ENCODE results near the gene LTBP2. TPM values are rescaled to one million over a fixed set of nuclear protein-coding genes. Genes with fewer than 3 reads are reported as not detected.

The LTBP2 gene
- total RNA-seq, 2 experiments from 2014 or later = 0.10 to 0.31 TPM

DNA sequence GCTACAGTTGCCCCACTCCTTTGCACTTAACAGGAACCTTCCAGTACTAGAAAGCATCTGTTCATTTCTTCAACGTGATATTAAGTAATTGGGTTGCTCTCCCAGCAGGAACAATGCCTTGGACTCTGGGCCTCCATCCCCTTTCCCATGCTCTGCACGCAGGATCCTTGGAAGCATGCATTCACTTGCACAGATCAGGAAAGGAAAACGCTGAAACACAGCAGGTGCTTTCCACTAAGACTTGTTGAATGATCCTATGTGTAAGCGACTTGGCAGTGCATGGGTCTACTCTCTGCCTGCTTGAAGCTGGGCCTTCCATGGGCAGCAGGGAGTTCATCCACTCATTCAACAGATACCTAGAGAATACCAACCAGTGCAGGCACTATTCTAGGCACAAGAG is 2.3 kb downstream of the LTBP2 start:
- H3K4me3 Mint-ChIP-seq = no peak overlapping the region
- H3K27ac Mint-ChIP-seq = no peak overlapping the region
- CTCF ChIA-PET = interaction anchor here (0.7 to 6.1 kb wide), 28 partner anchors 8 to 478 kb away, joined by 3 to 57 read pairs (median 5); partner anchors contain the start of genes AREL1, FCF1 and YLPM1
- intact Hi-C loops (cut with micrococcal nuclease) = loop anchor here (1.0 to 2.0 kb wide), 3 partner anchors 103 to 296 kb away; partner anchors contain the start of genes AREL1 and FCF1
- peaks cover 17% of the 10 kb centered on the region for H3K4me1 Mint-ChIP-seq (ENCODE audit: low read depth)
- H3K27me3 Mint-ChIP-seq = peaks cover 13% of the 10 kb centered on the region
- DNase-seq = no peak
- no peaks in the 10 kb centered on the region for H3K9me3 Mint-ChIP-seq
- POLR2A ChIA-PET = interaction anchor here (1.6 kb wide), 1 partner anchor 8 kb away, joined by 3 read pairs; no protein-coding TSS in a partner anchor
- H3K36me3 Mint-ChIP-seq = no peaks in the 10 kb centered on the region

DNA sequence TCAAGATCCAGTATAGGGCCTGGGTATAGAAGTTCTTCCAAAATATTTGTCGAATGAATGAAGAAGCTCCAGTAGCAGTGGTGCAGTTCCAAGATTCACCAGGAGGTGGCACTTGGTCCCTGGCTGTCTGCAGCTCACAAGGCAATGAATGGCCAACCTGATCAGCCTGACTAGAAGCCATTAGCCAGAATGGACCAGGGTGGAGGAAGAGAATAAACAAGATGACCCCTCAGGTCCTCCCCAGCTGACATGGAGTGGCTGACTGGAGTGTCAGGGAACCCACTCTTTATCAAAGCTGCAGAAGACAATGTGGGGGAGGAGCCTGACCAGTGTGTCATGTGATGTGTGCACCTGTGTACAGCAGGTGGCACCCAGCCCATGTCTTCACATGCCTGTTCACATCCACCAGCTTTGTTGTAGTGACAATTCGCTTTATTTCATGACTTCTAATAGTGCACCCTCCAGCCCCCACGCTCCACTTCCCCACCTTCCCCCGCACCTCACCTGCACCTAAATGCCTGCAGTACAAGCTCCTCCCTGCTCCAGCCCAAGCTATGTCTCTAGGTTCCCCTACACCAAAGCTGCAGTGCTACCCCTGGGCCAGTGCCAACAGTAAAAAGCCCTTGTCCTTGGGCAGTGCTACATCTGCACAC is 3.0 kb downstream of the LTBP2 start:
- Mint-ChIP-seq H3K27ac (no peak overlapping the region), H3K36me3 (no peaks in the 10 kb centered on the region), H3K9me3 (no peaks in the 10 kb centered on the region), H3K27me3 (peaks cover 13% of the 10 kb centered on the region), H3K4me3 (no peak overlapping the region), H3K4me1 (ENCODE audit: low read depth) (peaks cover 14% of the 10 kb centered on the region)
- DNase-seq = peak; percentile 90
- ChIA-PET CTCF (interaction anchor here (0.6 to 6.1 kb wide), 50 partner anchors 9 to 479 kb away, joined by 3 to 57 read pairs (median 4); partner anchors contain the start of genes AREL1, FCF1 and YLPM1), POLR2A (interaction anchor here (1.6 kb wide), 1 partner anchor 9 kb away, joined by 3 read pairs; no protein-coding TSS in a partner anchor)
- intact Hi-C loops (cut with micrococcal nuclease) = loop anchor here (1.0 to 2.0 kb wide), 3 partner anchors 104 to 296 kb away; partner anchors contain the start of genes AREL1 and FCF1

DNA sequence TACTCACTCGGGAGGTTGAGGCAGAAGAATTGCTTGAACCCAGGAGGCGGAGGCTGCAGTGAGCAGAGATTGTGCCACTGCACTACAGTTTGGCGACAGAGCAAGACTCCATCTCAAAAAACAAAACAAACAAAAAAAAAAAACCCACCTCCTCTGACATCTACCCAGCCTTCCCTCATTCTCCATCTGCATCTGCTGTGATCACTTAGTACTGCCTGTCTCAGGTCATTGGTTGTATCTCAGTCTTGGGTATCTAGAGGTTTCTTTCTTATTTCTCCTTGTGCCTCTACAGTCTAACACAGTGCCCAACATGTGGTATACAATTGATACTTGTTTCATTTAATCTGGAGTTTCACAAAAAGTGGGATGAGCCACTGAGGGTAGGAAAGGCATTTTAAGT is 5.3 kb downstream of the LTBP2 start:
- intact Hi-C loops (cut with micrococcal nuclease) = no loop called here
- peaks cover 13% of the 10 kb centered on the region for H3K27me3 Mint-ChIP-seq
- peaks cover 12% of the 10 kb centered on the region for H3K4me1 Mint-ChIP-seq (ENCODE audit: low read depth)
- H3K9me3 Mint-ChIP-seq = no peaks in the 10 kb centered on the region
- CTCF ChIA-PET = interaction anchor here (1.5 kb wide), 1 partner anchor 76 kb away, joined by 4 read pairs; no protein-coding TSS in a partner anchor
- peak overlapping the region; percentile 68 for H3K27ac Mint-ChIP-seq
- POLR2A ChIA-PET = no interaction called here
- no peak for DNase-seq
- H3K36me3 Mint-ChIP-seq = no peaks in the 10 kb centered on the region
- H3K4me3 Mint-ChIP-seq = no peak overlapping the region

DNA sequence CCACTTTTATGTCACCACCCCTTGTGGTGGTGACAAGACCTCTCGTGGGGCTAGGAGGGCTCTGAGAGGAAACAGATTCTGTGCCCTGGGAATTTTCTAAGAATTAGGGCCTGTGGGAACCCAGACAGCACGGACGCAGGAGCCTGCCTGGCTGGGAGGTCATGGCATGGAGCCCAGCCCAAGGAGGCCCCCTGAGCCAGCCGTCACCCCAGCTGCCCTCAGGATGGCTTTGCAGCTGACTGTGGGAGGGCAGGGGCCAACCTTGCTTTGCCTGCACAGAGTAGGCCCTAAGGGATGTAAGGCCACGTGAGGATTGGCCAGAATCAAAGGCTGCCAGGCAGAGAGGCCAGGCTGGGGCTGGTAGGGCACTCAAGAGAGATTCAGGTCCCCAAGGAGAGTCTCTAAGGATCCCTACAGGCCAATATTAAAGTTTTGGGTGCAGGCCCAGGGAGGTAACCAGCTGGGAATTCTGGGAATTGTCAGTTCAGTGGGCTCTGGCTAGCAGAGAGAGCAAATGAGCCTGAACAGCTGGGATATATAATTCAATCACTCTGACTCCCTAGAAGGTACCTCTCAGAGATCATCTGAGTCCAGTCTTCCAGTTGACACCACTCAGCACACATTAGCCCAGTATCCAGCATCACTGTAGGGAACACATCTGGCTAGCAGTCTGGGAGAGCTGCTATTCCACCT is 6.4 kb downstream of the LTBP2 start:
- H3K4me1 Mint-ChIP-seq (ENCODE audit: low read depth) = peaks cover 12% of the 10 kb centered on the region
- peaks cover 8% of the 10 kb centered on the region for H3K27me3 Mint-ChIP-seq
- DNase-seq = no peak
- intact Hi-C loops (cut with micrococcal nuclease) = no loop called here
- no peaks in the 10 kb centered on the region for H3K36me3 Mint-ChIP-seq
- H3K4me3 Mint-ChIP-seq = no peak overlapping the region
- POLR2A ChIA-PET = interaction anchor here (0.6 kb wide), 1 partner anchor 382 kb away, joined by 3 read pairs; no protein-coding TSS in a partner anchor
- CTCF ChIA-PET = no interaction called here
- H3K9me3 Mint-ChIP-seq = no peaks in the 10 kb centered on the region
- H3K27ac Mint-ChIP-seq = no peak overlapping the region

DNA sequence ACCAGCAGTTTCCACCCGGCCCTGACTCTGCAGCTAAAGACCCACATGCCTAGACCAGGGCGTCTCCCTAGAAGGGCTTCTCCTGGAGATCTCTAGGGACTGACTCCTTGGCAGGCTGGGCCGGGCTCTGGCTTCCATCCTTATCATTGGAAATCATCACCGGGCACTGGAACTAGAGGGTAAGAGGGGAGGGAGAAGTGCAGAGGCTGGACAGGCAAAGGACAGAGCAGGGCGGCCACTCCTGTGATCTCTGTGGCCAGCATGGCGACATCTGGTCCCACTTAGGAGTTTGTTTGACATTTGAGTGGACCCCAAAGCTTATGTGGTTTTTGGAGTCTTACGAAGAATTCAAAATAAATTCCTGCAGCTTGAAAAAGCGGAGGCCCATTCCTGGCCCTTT is 7.1 kb downstream of the LTBP2 start:
- peaks cover under 1% of the 10 kb centered on the region for H3K27me3 Mint-ChIP-seq
- CTCF ChIA-PET = no interaction called here
- H3K9me3 Mint-ChIP-seq = no peaks in the 10 kb centered on the region
- no peak overlapping the region for H3K27ac Mint-ChIP-seq
- no peaks in the 10 kb centered on the region for H3K36me3 Mint-ChIP-seq
- DNase-seq = no peak
- POLR2A ChIA-PET = no interaction called here
- peaks cover 12% of the 10 kb centered on the region for H3K4me1 Mint-ChIP-seq (ENCODE audit: low read depth)
- no peak overlapping the region for H3K4me3 Mint-ChIP-seq
- intact Hi-C loops (cut with micrococcal nuclease) = no loop called here

DNA sequence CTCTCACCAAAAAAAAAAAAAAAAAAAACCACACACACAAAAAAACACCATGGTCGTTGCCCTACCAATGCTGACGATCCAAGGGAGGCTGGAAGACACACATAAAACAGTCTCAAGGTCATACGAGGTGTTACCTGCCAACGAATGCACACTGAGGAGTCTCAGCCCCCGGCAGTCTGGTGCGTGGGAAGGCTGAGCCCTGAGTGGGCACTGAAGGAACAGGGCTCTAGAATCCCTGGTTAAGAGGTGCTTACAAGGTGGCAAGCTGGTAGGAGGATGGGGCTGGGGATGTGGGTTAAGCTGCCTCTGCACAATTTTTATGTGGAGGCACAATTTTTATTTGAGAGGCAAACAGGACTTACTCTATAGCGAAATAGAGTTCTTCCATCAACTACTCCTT is 7.9 kb downstream of the LTBP2 start:
- no peaks in the 10 kb centered on the region for H3K36me3 Mint-ChIP-seq
- CTCF ChIA-PET = interaction anchor here (1.3 kb wide), 1 partner anchor 8 kb away, joined by 5 read pairs; the partner anchor contains the start of gene LTBP2
- DNase-seq = no peak
- no peak overlapping the region for H3K27ac Mint-ChIP-seq
- H3K4me3 Mint-ChIP-seq = no peak overlapping the region
- H3K9me3 Mint-ChIP-seq = no peaks in the 10 kb centered on the region
- intact Hi-C loops (cut with micrococcal nuclease) = no loop called here
- POLR2A ChIA-PET = interaction anchor here (0.6 kb wide), 1 partner anchor 14 kb away, joined by 4 read pairs; no protein-coding TSS in a partner anchor
- H3K27me3 Mint-ChIP-seq = no peaks in the 10 kb centered on the region
- H3K4me1 Mint-ChIP-seq (ENCODE audit: low read depth) = peaks cover 8% of the 10 kb centered on the region

DNA sequence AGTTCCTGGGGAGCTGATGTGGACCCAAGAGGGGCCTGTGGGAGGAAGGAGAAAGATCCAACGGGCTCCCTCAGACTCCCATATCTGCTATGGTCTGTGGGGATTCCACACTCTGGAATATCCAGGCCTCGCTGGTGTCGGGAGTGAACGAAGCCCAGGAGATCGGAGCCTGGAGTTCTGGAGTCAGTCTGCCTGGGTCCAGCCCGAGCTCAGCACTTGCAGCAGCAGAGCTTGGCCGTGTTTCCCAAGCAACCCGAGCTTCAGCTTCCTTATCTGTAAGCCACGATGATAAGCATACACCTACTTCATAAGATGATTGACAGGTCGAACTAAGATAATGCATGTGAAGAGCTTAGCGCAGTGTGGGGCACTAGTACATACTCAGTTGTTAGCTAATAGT is 10.1 kb downstream of the LTBP2 start:
- ChIA-PET CTCF (interaction anchor here (1.2 to 1.4 kb wide), 2 partner anchors 10 to 11 kb away, joined by 4 read pairs; partner anchors contain the start of gene LTBP2), POLR2A (interaction anchor here (1.2 kb wide), 1 partner anchor 11 kb away, joined by 3 read pairs; no protein-coding TSS in a partner anchor)
- Mint-ChIP-seq H3K4me1 (ENCODE audit: low read depth) (peaks cover 3% of the 10 kb centered on the region), H3K9me3 (no peaks in the 10 kb centered on the region), H3K27ac (no peak overlapping the region), H3K27me3 (no peaks in the 10 kb centered on the region), H3K4me3 (no peak overlapping the region), H3K36me3 (no peaks in the 10 kb centered on the region)
- intact Hi-C loops (cut with micrococcal nuclease) = no loop called here
- DNase-seq = no peak

DNA sequence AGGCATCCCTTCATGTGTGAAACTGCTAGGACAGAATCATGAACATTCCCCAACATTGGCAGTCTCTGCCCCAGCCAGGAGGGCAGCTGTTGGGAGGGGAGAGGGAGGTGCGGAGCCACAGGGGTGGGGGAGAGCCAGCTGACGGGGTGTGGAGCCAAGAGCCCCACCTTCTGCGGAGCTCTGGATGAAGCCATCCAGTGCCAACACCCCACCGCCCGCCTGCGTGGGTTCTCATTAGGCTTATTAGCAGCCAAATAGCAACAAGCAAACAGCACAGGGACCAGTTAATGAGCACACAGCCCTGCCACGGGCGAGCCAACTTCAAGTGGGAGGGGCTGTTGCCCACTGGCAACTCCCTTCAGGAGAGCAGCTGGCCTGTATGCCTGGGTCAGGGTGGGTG is 12.1 kb downstream of the LTBP2 start:
- no peaks in the 10 kb centered on the region for H3K9me3 Mint-ChIP-seq
- no peaks in the 10 kb centered on the region for H3K4me1 Mint-ChIP-seq (ENCODE audit: low read depth)
- ChIA-PET POLR2A (no interaction called here), CTCF (interaction anchor here (0.6 to 1.9 kb wide), 2 partner anchors 9 to 124 kb away, joined by 3 to 10 read pairs; no protein-coding TSS in a partner anchor)
- DNase-seq = no peak
- no peak overlapping the region for H3K4me3 Mint-ChIP-seq
- H3K27me3 Mint-ChIP-seq = no peaks in the 10 kb centered on the region
- no peak overlapping the region for H3K27ac Mint-ChIP-seq
- H3K36me3 Mint-ChIP-seq = no peaks in the 10 kb centered on the region
- intact Hi-C loops (cut with micrococcal nuclease) = no loop called here

DNA sequence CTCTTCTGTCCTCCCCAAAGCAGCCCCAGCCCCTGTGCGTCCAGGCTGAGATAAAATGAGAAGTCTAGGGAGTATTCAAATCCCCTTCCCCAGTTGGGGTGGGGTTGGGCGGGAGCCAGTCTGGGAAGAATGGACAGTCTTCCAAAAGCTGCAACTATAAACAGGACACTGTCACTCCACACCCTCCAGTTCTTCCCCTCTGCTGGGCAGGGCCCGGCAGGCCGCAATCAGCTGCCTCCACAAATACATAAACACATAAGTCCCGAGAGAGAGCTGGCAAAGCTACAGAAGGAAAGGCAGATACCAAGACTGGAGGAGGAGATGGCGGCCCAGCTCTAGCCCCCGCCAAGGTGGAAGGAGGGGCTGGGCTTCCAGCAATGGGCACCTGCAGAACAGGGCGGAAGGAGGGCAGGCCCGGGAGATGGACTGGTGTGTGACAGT is 12.7 kb downstream of the LTBP2 start:
- Mint-ChIP-seq H3K27ac (no peak overlapping the region), H3K27me3 (no peaks in the 10 kb centered on the region), H3K36me3 (no peaks in the 10 kb centered on the region), H3K4me1 (ENCODE audit: low read depth) (no peaks in the 10 kb centered on the region), H3K4me3 (no peak overlapping the region), H3K9me3 (no peaks in the 10 kb centered on the region)
- no peak for DNase-seq
- CTCF ChIA-PET = interaction anchor here (1.9 kb wide), 1 partner anchor 10 kb away, joined by 10 read pairs; no protein-coding TSS in a partner anchor
- POLR2A ChIA-PET = no interaction called here
- intact Hi-C loops (cut with micrococcal nuclease) = no loop called here

DNA sequence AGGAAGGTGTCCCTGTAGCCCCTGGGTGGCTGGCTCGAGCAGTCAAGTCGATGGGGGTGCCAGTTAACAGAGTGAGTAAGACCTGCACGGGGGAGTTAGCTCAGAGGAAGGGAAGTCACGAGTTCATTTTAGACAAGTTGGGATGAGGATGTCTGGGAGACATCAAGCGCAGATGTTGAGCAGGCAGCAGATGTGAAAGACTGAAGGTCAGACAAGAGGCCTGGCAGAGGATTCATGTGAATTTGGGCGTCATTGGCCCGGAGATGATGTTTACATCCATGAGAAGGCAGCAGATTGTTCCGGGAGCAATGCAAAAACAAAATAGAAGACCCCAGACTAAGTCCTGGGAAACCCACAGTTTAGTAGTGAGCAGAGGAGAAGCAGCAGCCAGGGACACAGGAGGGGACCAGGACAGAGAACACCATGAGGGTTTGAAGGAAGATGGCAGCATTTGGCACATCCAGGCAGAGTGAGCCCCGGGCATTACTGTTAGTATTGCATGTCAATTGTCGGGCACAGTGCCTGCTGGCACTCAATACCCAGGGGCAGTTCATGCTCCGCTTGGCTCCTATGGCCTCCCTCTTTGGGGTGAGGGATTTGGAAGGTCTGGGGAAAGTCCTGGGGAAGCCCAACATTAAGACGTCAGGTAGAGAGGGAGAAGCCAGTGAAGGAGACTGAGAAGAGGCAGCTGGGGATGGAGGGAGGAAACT is 15.1 kb downstream of the LTBP2 start:
- ChIA-PET CTCF (no interaction called here), POLR2A (no interaction called here)
- Mint-ChIP-seq H3K9me3 (no peaks in the 10 kb centered on the region), H3K27ac (no peak overlapping the region), H3K4me1 (ENCODE audit: low read depth) (no peaks in the 10 kb centered on the region), H3K4me3 (no peak overlapping the region), H3K27me3 (no peaks in the 10 kb centered on the region), H3K36me3 (no peaks in the 10 kb centered on the region)
- no peak for DNase-seq
- intact Hi-C loops (cut with micrococcal nuclease) = no loop called here

DNA sequence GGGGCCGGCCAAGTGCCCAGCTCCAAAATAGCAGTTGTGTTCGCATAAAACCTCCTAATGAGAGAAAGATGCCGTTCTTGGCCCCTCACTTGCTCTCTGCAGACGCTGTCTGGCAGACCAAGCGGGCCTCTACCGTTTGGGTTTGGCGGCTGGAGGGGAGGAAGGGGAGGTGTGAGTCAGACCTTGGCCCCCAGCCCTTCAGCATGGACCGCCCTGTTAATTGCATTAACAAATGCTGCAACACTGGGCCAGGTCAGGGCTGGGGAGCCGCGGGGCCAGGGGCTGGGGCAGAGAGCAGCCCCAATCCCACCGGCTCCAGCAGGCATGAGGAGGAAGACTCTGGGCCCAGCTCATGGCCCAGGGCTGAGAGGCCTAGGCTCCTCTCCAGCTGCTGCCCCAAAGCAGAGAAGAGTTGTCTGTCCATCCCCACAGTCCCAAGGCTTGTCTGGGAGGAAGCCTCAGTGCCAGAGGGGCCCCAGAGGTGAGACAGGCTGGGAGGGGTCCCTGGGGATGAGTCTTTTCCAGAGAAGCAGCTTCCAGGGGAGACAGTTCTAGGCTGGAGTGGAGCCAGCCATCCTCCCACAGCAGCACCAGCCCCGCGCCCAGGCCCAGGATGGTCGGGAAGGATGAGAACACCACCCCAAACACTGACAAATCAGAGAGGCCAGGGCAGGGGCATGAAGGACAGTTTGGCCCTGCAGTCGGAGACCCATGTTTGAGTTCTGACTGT is 16.9 kb downstream of the LTBP2 start:
- H3K9me3 Mint-ChIP-seq = no peaks in the 10 kb centered on the region
- H3K4me3 Mint-ChIP-seq = no peak overlapping the region
- no peaks in the 10 kb centered on the region for H3K27me3 Mint-ChIP-seq
- intact Hi-C loops (cut with micrococcal nuclease) = no loop called here
- CTCF ChIA-PET = interaction anchor here (1.1 kb wide), 1 partner anchor 15 kb away, joined by 3 read pairs; no protein-coding TSS in a partner anchor
- H3K27ac Mint-ChIP-seq = no peak overlapping the region
- POLR2A ChIA-PET = no interaction called here
- H3K4me1 Mint-ChIP-seq (ENCODE audit: low read depth) = no peaks in the 10 kb centered on the region
- H3K36me3 Mint-ChIP-seq = no peaks in the 10 kb centered on the region
- DNase-seq = no peak
